ENCODE results near the gene LRRC3. TPM values are rescaled to one million over a fixed set of nuclear protein-coding genes. Genes with fewer than 3 reads are reported as not detected.

LRRC3 gene
- total RNA-seq, 1 experiment from 2014 or later = 5.7 TPM

GRCh38 chr21:44431300-44431699 is 24.0 kb upstream of the LRRC3 start (continued):
- TF ChIP-seq ZNF219 (CRISPR knock-in tag; IDR thresholded peaks at IDR 0.05; ENCODE audit: borderline replicate concordance) (no peak), NFE2L1 (CRISPR knock-in tag; IDR thresholded peaks at IDR 0.05) (no peak), ZBTB21 (CRISPR knock-in tag; IDR thresholded peaks at IDR 0.05; ENCODE audit: borderline replicate concordance) (no peak), TEAD1 (CRISPR knock-in tag; IDR thresholded peaks at IDR 0.05) (no peak)
- TF ChIP-seq, protein P1, sequence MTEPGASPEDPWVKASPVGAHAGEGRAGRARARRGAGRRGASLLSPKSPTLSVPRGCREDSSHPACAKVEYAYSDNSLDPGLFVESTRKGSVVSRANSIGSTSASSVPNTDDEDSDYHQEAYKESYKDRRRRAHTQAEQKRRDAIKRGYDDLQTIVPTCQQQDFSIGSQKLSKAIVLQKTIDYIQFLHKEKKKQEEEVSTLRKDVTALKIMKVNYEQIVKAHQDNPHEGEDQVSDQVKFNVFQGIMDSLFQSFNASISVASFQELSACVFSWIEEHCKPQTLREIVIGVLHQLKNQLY (CRISPR knock-in tag; IDR thresholded peaks at IDR 0.05) = no peak
- TF ChIP-seq, protein P2, sequence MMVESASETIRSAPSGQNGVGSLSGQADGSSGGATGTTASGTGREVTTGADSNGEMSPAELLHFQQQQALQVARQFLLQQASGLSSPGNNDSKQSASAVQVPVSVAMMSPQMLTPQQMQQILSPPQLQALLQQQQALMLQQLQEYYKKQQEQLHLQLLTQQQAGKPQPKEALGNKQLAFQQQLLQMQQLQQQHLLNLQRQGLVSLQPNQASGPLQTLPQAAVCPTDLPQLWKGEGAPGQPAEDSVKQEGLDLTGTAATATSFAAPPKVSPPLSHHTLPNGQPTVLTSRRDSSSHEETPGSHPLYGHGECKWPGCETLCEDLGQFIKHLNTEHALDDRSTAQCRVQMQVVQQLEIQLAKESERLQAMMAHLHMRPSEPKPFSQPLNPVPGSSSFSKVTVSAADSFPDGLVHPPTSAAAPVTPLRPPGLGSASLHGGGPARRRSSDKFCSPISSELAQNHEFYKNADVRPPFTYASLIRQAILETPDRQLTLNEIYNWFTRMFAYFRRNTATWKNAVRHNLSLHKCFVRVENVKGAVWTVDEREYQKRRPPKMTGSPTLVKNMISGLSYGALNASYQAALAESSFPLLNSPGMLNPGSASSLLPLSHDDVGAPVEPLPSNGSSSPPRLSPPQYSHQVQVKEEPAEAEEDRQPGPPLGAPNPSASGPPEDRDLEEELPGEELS (CRISPR knock-in tag; IDR thresholded peaks at IDR 0.05) = no peak
- TF ChIP-seq, protein P3, sequence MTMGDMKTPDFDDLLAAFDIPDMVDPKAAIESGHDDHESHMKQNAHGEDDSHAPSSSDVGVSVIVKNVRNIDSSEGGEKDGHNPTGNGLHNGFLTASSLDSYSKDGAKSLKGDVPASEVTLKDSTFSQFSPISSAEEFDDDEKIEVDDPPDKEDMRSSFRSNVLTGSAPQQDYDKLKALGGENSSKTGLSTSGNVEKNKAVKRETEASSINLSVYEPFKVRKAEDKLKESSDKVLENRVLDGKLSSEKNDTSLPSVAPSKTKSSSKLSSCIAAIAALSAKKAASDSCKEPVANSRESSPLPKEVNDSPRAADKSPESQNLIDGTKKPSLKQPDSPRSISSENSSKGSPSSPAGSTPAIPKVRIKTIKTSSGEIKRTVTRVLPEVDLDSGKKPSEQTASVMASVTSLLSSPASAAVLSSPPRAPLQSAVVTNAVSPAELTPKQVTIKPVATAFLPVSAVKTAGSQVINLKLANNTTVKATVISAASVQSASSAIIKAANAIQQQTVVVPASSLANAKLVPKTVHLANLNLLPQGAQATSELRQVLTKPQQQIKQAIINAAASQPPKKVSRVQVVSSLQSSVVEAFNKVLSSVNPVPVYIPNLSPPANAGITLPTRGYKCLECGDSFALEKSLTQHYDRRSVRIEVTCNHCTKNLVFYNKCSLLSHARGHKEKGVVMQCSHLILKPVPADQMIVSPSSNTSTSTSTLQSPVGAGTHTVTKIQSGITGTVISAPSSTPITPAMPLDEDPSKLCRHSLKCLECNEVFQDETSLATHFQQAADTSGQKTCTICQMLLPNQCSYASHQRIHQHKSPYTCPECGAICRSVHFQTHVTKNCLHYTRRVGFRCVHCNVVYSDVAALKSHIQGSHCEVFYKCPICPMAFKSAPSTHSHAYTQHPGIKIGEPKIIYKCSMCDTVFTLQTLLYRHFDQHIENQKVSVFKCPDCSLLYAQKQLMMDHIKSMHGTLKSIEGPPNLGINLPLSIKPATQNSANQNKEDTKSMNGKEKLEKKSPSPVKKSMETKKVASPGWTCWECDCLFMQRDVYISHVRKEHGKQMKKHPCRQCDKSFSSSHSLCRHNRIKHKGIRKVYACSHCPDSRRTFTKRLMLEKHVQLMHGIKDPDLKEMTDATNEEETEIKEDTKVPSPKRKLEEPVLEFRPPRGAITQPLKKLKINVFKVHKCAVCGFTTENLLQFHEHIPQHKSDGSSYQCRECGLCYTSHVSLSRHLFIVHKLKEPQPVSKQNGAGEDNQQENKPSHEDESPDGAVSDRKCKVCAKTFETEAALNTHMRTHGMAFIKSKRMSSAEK (CRISPR knock-in tag; IDR thresholded peaks at IDR 0.05; ENCODE audit: borderline replicate concordance) = no peak

GRCh38 chr21:44432841-44433790 is 22.2 kb upstream of the LRRC3 start:
- no peaks in the 10 kb centered on the region for H3K4me1 Mint-ChIP-seq
- TF ChIP-seq SMAD3 (CRISPR knock-in tag; IDR thresholded peaks at IDR 0.05; ENCODE audit: borderline replicate concordance) (no peak), JAZF1 (CRISPR knock-in tag; IDR thresholded peaks at IDR 0.05) (no peak), FOXP1 (CRISPR knock-in tag; IDR thresholded peaks at IDR 0.05; ENCODE audit: borderline replicate concordance) (no peak)
- TF ChIP-seq, protein P4, sequence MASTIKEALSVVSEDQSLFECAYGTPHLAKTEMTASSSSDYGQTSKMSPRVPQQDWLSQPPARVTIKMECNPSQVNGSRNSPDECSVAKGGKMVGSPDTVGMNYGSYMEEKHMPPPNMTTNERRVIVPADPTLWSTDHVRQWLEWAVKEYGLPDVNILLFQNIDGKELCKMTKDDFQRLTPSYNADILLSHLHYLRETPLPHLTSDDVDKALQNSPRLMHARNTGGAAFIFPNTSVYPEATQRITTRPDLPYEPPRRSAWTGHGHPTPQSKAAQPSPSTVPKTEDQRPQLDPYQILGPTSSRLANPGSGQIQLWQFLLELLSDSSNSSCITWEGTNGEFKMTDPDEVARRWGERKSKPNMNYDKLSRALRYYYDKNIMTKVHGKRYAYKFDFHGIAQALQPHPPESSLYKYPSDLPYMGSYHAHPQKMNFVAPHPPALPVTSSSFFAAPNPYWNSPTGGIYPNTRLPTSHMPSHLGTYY (CRISPR knock-in tag; IDR thresholded peaks at IDR 0.05) = no peak
- TF ChIP-seq, protein P5, sequence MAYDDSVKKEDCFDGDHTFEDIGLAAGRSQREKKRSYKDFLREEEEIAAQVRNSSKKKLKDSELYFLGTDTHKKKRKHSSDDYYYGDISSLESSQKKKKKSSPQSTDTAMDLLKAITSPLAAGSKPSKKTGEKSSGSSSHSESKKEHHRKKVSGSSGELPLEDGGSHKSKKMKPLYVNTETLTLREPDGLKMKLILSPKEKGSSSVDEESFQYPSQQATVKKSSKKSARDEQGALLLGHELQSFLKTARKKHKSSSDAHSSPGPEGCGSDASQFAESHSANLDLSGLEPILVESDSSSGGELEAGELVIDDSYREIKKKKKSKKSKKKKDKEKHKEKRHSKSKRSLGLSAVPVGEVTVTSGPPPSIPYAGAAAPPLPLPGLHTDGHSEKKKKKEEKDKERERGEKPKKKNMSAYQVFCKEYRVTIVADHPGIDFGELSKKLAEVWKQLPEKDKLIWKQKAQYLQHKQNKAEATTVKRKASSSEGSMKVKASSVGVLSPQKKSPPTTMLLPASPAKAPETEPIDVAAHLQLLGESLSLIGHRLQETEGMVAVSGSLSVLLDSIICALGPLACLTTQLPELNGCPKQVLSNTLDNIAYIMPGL (CRISPR knock-in tag; IDR thresholded peaks at IDR 0.05) = no peak
- no peak for DNase-seq (ENCODE audit: low spot score)
- peaks cover 9% of the 10 kb centered on the region; the same call in 1 of the 2 replicates for H3K36me3 Mint-ChIP-seq
- POLR2A ChIA-PET = no interaction called here
- H3K4me3 Mint-ChIP-seq = no peak overlapping the region
- no peak for ATAC-seq
- H3K9me3 Mint-ChIP-seq = peaks cover 21% of the 10 kb centered on the region
- H3K27me3 Mint-ChIP-seq (ENCODE audit: low read depth) = no peaks in the 10 kb centered on the region
- CTCF ChIA-PET = interaction anchor here (1.3 kb wide), 1 partner anchor 11 kb away, joined by 8 read pairs; no protein-coding TSS in a partner anchor
- no peak overlapping the region for H3K27ac Mint-ChIP-seq
